ENCODE results near the gene OR1J2. TPM values are rescaled to one million over a fixed set of nuclear protein-coding genes. Genes with fewer than 3 reads are reported as not detected.

The OR1J2 gene, protein sequence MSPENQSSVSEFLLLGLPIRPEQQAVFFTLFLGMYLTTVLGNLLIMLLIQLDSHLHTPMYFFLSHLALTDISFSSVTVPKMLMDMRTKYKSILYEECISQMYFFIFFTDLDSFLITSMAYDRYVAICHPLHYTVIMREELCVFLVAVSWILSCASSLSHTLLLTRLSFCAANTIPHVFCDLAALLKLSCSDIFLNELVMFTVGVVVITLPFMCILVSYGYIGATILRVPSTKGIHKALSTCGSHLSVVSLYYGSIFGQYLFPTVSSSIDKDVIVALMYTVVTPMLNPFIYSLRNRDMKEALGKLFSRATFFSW
- total RNA-seq, result not detected

DNA sequence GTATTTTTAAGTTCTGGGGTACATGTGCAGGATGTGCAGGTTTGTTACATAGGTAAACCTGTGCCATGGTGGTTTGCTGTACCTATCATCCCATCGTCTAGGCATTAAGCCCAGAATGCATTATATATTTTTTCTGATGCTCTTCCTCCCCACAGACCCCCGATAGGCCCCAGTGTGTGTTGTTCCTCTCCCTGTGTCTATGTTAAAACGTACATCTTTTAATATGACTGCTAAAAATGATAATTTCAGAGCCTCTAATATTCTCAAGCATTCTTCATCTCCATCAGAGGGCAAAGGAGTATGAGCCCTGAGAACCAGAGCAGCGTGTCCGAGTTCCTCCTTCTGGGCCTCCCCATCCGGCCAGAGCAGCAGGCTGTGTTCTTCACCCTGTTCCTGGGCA, at the start of gene OR1J2:
OR1J2 (plus strand) TSS at position 301 of the 400 bp plus-strand sequence; CDS start at position 301, 0 bp downstream.
- H3K4me3 ChIP-seq, result no peak within 1 kb of the TSS
- no peaks in the 10 kb centered on the region for H3K9me3 ChIP-seq
- no peaks in the 10 kb centered on the region for H3K4me1 ChIP-seq
- TF ChIP-seq POLR2AphosphoS5 (IDR thresholded peaks at IDR 0.05), result no peak
- ATAC-seq, result no peak
- H3K27me3 ChIP-seq, result no peaks in the 10 kb centered on the region
- H3K27ac ChIP-seq, result no peak within 1 kb of the TSS
- H3K36me3 ChIP-seq, result no peaks in the 10 kb centered on the region
- 71 to 77% methylated on average over 3 to 6 of the region's 6 CpGs for WGBS, 2 donors (ENCODE audit: low coverage in 1 of 2)

DNA sequence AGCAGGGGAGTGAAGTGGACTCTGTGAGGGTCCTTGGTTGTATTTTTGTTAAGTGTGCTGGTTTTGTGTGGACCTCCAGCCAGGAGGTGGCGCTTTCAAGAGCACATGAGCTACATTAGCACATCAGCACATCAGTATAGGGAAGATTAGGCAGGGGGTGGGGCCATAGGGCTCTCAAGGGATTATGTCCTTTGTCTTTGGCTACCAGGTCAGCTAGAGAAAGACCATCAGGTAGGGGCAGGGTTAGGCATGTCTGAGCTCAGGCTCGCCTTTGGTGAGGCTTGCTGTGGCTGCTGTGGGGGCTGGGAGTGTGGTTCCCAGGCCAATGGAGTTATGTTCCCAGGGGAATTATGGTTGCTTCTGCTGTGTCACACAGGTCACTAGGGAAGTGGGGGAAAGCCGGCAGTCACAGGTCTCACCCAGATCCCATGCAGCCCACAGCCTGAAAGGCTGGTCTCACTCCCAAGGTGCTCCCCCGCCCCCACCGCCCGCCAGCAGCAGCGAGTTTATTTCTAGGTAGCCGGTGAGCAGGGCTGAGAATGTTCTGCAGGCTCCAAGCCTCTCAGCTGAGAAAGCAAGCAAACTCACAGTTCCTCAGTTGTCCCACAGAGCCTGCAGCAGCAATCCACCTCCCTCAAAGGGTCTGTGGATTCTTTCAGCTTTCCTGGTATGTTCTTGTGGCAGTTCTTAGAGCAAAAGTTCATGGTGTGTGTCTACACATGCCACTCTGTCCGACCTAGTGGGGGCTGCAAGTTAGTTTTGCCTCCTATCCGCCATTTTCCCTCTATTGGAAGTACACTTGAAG, 46.6 kb upstream of the OR1J2 start:
- peak overlapping the region in 1 of 4 donors; percentile 41 for H3K27ac ChIP-seq
- no peaks in the 10 kb centered on the region for H3K36me3 ChIP-seq
- peak overlapping the region in 1 of 2 donors; percentile 41 for H3K4me3 ChIP-seq
- H3K4me1 ChIP-seq, result peaks cover 0 to 18% (median 8%) of the 10 kb centered on the region in 3 donors
- no peak for ATAC-seq
- H3K27me3 ChIP-seq, result no peaks in the 10 kb centered on the region
- 94 to 100% methylated on average over 2 to 4 of the region's 10 CpGs for WGBS, 2 donors (ENCODE audit: low coverage in 1 of 2)
- H3K9me3 ChIP-seq, result peaks cover 0 to 3% (median 0%) of the 10 kb centered on the region in 3 donors
- TF ChIP-seq EP300 (IDR thresholded peaks at IDR 0.05), result no peak
- TF ChIP-seq, protein P1, sequence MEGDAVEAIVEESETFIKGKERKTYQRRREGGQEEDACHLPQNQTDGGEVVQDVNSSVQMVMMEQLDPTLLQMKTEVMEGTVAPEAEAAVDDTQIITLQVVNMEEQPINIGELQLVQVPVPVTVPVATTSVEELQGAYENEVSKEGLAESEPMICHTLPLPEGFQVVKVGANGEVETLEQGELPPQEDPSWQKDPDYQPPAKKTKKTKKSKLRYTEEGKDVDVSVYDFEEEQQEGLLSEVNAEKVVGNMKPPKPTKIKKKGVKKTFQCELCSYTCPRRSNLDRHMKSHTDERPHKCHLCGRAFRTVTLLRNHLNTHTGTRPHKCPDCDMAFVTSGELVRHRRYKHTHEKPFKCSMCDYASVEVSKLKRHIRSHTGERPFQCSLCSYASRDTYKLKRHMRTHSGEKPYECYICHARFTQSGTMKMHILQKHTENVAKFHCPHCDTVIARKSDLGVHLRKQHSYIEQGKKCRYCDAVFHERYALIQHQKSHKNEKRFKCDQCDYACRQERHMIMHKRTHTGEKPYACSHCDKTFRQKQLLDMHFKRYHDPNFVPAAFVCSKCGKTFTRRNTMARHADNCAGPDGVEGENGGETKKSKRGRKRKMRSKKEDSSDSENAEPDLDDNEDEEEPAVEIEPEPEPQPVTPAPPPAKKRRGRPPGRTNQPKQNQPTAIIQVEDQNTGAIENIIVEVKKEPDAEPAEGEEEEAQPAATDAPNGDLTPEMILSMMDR (IDR thresholded peaks at IDR 0.05), result no peak
- no peak for TF ChIP-seq POLR2A (IDR thresholded peaks at IDR 0.05)
- TF ChIP-seq POLR2AphosphoS5 (IDR thresholded peaks at IDR 0.05), result no peak

DNA sequence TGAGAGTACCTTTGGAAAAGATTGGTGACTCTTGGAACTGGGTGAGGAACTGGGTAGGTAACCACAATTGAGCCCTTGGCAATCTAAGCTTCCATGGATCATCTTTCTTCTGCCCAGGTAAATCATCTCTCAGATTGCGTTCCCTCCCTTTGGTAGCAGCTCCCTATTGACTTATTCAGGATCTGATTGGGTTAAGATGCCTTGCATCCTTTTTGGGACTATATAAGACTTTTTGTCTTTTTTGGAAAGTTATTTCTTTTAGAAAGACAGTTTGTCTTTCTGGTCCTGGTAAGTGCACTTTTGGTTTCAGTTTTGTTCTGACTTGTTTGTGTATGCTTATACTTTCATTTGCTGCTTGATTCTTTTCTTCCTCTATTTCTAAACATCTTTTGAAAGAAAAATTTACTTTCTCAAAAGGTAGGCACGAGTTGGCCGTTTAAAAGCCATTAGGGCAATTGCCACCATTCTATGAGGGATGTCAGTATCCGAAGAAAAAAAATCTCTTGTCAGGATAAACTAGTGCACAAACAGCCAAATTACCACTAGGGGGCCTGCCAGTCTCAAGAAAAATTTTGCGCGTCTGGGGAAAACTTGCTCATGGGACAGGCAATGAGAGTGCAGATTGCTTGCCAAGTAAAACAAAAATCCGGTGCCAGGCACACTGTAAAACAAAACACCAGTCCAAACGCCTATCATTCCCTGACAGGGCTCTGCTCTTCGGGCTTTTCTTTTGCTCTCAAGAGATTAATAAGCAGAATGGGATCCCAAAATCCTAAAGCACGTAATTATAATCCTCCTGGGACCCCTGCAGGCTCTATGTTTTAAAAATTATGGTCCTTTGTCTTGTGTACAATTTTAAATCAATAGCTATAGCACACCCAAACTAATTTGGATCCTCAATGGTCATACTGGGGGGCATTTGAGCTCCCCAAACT, 45.7 kb upstream of the OR1J2 start:
- peak overlapping the region; percentile 41 to 47 for H3K4me3 ChIP-seq
- H3K4me1 ChIP-seq, result peaks cover 0 to 18% (median 8%) of the 10 kb centered on the region in 3 donors
- H3K9me3 ChIP-seq, result peaks cover 0 to 3% (median 0%) of the 10 kb centered on the region in 3 donors
- peaks cover 3% of the 10 kb centered on the region for H3K27me3 ChIP-seq
- no peaks in the 10 kb centered on the region for H3K36me3 ChIP-seq
- H3K27ac ChIP-seq, result peak overlapping the region in 2 of 4 donors; percentile 32 to 41
- WGBS, 2 donors (ENCODE audit: low coverage in 1 of 2), result 10 to 20% methylated on average over 7 to 10 of the region's 10 CpGs
- TF ChIP-seq, protein P1 (IDR thresholded peaks at IDR 0.05), result peak; percentile 70 to 87 (median 84)
- no peak for TF ChIP-seq POLR2AphosphoS5 (IDR thresholded peaks at IDR 0.05)
- peak; percentile 86 for ATAC-seq

DNA sequence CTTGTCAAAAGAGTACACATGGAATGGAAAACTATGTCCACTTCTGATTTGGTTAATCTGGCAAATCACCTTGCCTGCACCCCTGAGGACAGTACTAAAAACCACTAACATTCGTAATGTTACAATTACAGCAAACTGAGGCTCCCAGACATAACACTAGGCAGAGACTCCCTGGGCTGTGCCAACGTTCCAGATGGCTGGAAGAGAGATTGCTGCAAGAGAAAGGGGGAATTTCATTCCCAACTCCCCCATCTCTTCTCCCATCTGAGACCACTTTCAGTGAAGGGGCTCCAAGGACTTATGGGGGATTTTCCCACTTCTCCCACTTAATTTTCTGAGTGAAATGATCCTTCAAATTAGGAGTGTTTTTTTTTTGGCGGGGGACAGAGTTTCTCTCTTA, 44.1 kb upstream of the OR1J2 start:
- ATAC-seq, result no peak
- no peaks in the 10 kb centered on the region for H3K36me3 ChIP-seq
- H3K27me3 ChIP-seq, result peaks cover 10% of the 10 kb centered on the region
- no peaks in the 10 kb centered on the region for H3K9me3 ChIP-seq
- no peak overlapping the region for H3K27ac ChIP-seq
- WGBS, 2 donors (ENCODE audit: low coverage in 1 of 2), result 63 to 73% methylated on average over 2 to 3 of the region's 3 CpGs
- H3K4me1 ChIP-seq, result peaks cover 0 to 18% (median 8%) of the 10 kb centered on the region in 3 donors
- no peak overlapping the region for H3K4me3 ChIP-seq
- TF ChIP-seq POLR2A (IDR thresholded peaks at IDR 0.05), result no peak
- TF ChIP-seq EP300 (IDR thresholded peaks at IDR 0.05), result no peak
- TF ChIP-seq, protein P1 (IDR thresholded peaks at IDR 0.05), result no peak
- TF ChIP-seq POLR2AphosphoS5 (IDR thresholded peaks at IDR 0.05), result no peak

DNA sequence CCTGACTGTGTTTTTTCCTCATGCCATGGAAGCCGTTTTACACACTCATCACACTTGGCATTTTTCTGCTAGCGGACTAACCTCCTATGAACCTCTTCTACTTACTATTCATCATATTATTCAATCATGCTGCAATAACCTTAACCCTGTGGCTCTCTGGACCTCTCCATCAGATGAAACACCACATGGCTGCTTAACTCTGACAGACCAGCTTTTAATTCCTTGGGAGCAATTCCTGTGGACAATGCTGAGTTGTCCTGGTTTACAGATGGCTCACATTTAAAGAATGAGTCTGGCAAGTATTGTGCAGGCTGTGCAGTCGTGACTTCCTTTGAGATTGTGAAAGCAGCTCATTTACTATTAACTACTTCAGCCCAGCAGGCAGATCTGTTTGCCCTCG, 41.9 kb upstream of the OR1J2 start:
- H3K27ac ChIP-seq, result no peak overlapping the region
- H3K4me3 ChIP-seq, result no peak overlapping the region
- no peaks in the 10 kb centered on the region for H3K36me3 ChIP-seq
- 39 to 41% methylated on average over 2 of the region's 4 CpGs for WGBS, 2 donors (ENCODE audit: low coverage in 1 of 2)
- peaks cover 10% of the 10 kb centered on the region for H3K27me3 ChIP-seq
- TF ChIP-seq POLR2AphosphoS5 (IDR thresholded peaks at IDR 0.05) (no peak), EP300 (IDR thresholded peaks at IDR 0.05) (no peak), POLR2A (IDR thresholded peaks at IDR 0.05) (no peak)
- TF ChIP-seq, protein P1 (IDR thresholded peaks at IDR 0.05), result no peak
- peaks cover 0 to 18% (median 8%) of the 10 kb centered on the region in 3 donors for H3K4me1 ChIP-seq
- no peaks in the 10 kb centered on the region for H3K9me3 ChIP-seq
- ATAC-seq, result no peak
